Measurements from ENCODE around the gene RNF111.
"Not testable (repeated sequence)": the region's sequence is repeated elsewhere in the genome, so short reads cannot be mapped to it uniquely, and the experiment has no call there.

RNF111 gene

GRCh38 chr15:59063042-59063441, 75.6 kb downstream of the RNF111 start:
- FAIRE-seq, result no peak

GRCh38 chr15:59069430-59069829, 82.0 kb downstream of the RNF111 start:
- no peak for FAIRE-seq

GRCh38 chr15:59074607-59075006, 87.1 kb downstream of the RNF111 start:
- no peak for FAIRE-seq

- no peak for FAIRE-seq
Observed at GRCh38 chr15:59087731-59088130, 100.3 kb downstream of the RNF111 start.

GRCh38 chr15:59094077-59094476, 106.6 kb downstream of the RNF111 start:
- FAIRE-seq, result peak; percentile 25

GRCh38 chr15:59096429-59096828, 109.0 kb downstream of the RNF111 start:
- FAIRE-seq, result no peak

- FAIRE-seq, result no peak
Observed at GRCh38 chr15:59099162-59099685, 111.8 kb downstream of the RNF111 start.

GRCh38 chr15:59104602-59104911, 117.1 kb downstream of the RNF111 start:
- no peak for FAIRE-seq

- peak; percentile 97 for FAIRE-seq
Observed at GRCh38 chr15:59104912-59105732, 117.7 kb downstream of the RNF111 start, which contains the start of gene CCNB2. CCNB2 (plus strand) TSS chr15:59105146; CDS start chr15:59105269, 123 bp downstream.

- no peak for FAIRE-seq
Observed at GRCh38 chr15:59105854-59106253, 118.4 kb downstream of the RNF111 start.

- no peak for FAIRE-seq
Observed at GRCh38 chr15:59111251-59111650, 123.8 kb downstream of the RNF111 start.

- no peak for FAIRE-seq
Observed at GRCh38 chr15:59115047-59115446, 127.6 kb downstream of the RNF111 start.

GRCh38 chr15:59116141-59116540, 128.7 kb downstream of the RNF111 start:
- no peak for FAIRE-seq

- no peak for FAIRE-seq
Observed at GRCh38 chr15:59116771-59117170, 129.3 kb downstream of the RNF111 start.

GRCh38 chr15:59119625-59120024, 132.2 kb downstream of the RNF111 start:
- no peak for FAIRE-seq

GRCh38 chr15:59120937-59121336, 133.5 kb downstream of the RNF111 start:
- FAIRE-seq, result no peak

- no peak for FAIRE-seq
Observed at GRCh38 chr15:59124261-59124660, 136.8 kb downstream of the RNF111 start.

GRCh38 chr15:59125683-59126082, 138.2 kb downstream of the RNF111 start:
- not testable (repeated sequence) for FAIRE-seq

- not testable (repeated sequence) for FAIRE-seq
Observed at GRCh38 chr15:59127255-59127654, 139.8 kb downstream of the RNF111 start.

GRCh38 chr15:59131456-59131855, 144.0 kb downstream of the RNF111 start:
- no peak for FAIRE-seq

- no peak for FAIRE-seq
Observed at GRCh38 chr15:59131969-59132562, 144.6 kb downstream of the RNF111 start.

- no peak for FAIRE-seq
Observed at GRCh38 chr15:59133929-59134427, 146.5 kb downstream of the RNF111 start.

- FAIRE-seq, result no peak
Observed at GRCh38 chr15:59137566-59137965, 150.1 kb downstream of the RNF111 start.

- FAIRE-seq, result no peak
Observed at GRCh38 chr15:59138243-59138642, 150.8 kb downstream of the RNF111 start.
